NT2/D1 (cell line): ENCODE results near the gene PEX5L.

ENCODE experiments used
- YY1 ChIP-seq: IDR thresholded peaks from 2 replicates; pipeline ENCODE4 v1.6.1; 2011; ENCODE audit not compliant: insufficient read length, insufficient read depth
- ZNF274 ChIP-seq: IDR thresholded peaks from 2 replicates; pipeline ENCODE4 v1.6.1; 2011; ENCODE audit warnings: mild to moderate bottlenecking, low read depth, low read length

DNA sequence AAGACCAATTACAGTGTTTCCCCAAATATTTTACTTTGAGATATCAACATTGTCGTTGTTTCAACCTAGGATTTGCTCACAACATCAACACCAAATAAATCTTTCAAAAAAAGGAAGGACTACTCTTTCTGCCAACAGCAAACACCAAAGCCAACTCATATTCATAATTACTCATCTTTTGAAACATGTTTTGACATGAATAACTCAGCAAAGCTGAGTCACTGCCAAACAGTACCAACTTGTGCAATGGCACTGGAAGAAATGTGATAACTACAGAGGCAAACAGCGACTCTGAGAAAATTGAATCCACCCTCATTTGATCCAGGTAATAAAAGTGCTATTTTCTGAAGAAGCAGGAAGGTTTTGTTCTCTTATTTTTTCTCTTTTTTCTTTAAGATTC is 67.2 kb downstream of the PEX5L start:
- TF ChIP-seq YY1 (no peak), ZNF274 (no peak)
